ENCODE results near the gene PEPD.

DNA sequence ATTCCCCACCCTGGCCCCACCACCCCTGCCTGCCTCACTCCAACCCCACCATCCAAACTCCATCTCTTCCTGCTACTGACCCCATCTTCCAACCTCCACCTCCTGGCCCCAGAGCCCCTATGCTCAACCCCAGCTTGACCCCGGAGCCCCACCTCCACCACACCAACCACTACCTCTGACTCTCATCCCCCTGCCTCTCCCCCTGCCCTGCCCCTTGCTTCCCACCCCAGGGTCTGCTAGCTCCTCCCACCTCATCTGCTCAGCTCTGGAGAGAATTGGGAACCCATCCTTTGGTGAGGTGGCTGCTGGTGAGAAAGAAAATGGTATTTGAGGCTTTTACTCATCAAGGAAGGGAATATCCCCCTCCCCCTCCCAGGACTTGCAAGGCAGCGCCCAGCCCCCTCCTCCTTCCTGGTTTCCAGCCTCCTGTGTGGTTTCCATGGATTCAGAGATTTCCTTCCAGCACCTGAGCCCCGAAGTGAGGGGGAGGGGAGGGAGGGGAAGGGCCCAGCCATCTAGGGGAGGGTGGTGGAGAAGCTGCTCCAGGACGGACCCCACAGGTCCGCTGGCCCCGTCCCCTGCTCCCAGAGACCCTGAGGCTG lies 11.4 kb upstream of the PEPD start:
- TF ChIP-seq, protein P1, sequence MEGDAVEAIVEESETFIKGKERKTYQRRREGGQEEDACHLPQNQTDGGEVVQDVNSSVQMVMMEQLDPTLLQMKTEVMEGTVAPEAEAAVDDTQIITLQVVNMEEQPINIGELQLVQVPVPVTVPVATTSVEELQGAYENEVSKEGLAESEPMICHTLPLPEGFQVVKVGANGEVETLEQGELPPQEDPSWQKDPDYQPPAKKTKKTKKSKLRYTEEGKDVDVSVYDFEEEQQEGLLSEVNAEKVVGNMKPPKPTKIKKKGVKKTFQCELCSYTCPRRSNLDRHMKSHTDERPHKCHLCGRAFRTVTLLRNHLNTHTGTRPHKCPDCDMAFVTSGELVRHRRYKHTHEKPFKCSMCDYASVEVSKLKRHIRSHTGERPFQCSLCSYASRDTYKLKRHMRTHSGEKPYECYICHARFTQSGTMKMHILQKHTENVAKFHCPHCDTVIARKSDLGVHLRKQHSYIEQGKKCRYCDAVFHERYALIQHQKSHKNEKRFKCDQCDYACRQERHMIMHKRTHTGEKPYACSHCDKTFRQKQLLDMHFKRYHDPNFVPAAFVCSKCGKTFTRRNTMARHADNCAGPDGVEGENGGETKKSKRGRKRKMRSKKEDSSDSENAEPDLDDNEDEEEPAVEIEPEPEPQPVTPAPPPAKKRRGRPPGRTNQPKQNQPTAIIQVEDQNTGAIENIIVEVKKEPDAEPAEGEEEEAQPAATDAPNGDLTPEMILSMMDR (IDR thresholded peaks at IDR 0.05; ENCODE audit: insufficient read depth, low read length), result no peak
- TF ChIP-seq, protein P2, sequence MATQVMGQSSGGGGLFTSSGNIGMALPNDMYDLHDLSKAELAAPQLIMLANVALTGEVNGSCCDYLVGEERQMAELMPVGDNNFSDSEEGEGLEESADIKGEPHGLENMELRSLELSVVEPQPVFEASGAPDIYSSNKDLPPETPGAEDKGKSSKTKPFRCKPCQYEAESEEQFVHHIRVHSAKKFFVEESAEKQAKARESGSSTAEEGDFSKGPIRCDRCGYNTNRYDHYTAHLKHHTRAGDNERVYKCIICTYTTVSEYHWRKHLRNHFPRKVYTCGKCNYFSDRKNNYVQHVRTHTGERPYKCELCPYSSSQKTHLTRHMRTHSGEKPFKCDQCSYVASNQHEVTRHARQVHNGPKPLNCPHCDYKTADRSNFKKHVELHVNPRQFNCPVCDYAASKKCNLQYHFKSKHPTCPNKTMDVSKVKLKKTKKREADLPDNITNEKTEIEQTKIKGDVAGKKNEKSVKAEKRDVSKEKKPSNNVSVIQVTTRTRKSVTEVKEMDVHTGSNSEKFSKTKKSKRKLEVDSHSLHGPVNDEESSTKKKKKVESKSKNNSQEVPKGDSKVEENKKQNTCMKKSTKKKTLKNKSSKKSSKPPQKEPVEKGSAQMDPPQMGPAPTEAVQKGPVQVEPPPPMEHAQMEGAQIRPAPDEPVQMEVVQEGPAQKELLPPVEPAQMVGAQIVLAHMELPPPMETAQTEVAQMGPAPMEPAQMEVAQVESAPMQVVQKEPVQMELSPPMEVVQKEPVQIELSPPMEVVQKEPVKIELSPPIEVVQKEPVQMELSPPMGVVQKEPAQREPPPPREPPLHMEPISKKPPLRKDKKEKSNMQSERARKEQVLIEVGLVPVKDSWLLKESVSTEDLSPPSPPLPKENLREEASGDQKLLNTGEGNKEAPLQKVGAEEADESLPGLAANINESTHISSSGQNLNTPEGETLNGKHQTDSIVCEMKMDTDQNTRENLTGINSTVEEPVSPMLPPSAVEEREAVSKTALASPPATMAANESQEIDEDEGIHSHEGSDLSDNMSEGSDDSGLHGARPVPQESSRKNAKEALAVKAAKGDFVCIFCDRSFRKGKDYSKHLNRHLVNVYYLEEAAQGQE (IDR thresholded peaks at IDR 0.05; ENCODE audit: insufficient replicate concordance, low read depth), result no peak
- TF ChIP-seq SPI1 (IDR thresholded peaks at IDR 0.05; ENCODE audit: borderline replicate concordance, low read depth) (no peak), POLR2AphosphoS5 (IDR thresholded peaks at IDR 0.05; ENCODE audit: low read depth) (no peak)

Measured in HL-60 (cell line).